Heart left ventricle (tissue), 16 donors: ENCODE measurements around the gene GALNT9. TPM values are rescaled to one million over a fixed set of nuclear protein-coding genes. Genes with fewer than 3 reads are reported as not detected.

Experiments used
- ATAC-seq, 4 donors: fragments of 200-7000 bp; cut with Tn5 transposase; one replicate each; pipeline ENCODE4 v1.9.1; 2020 to 2022; ENCODE audit warnings: moderate library complexity in 4 of 4, mild to moderate bottlenecking in 3 of 4, moderate number of reproducible peaks in 1 of 4
- DNase-seq, 5 donors: peaks; one replicate each; pipeline ENCODE4 v3.0.0-alpha.2; 2020
- H3K27ac ChIP-seq, 12 donors: fragments of 200-600 bp; sonication (generic) in 4 of 12; one replicate each; pipeline versions ENCODE4 v1.5.0 to v1.8.0; 2016 to 2022; ENCODE audit warnings: mild to moderate bottlenecking in 2 of 12
- H3K27me3 ChIP-seq, 9 donors: fragments of 200-600 bp; sonication (generic) in 2 of 9; one replicate each; pipeline versions ENCODE4 v1.5.1 to v1.8.0; 2016 to 2022; ENCODE audit warnings: mild to moderate bottlenecking in 3 of 9
- H3K36me3 ChIP-seq, 9 donors: fragments of 200-600 bp; sonication (generic) in 2 of 9; one replicate each; pipeline versions ENCODE4 v1.5.0 to v1.8.0; 2018 to 2022; ENCODE audit warnings: mild to moderate bottlenecking in 2 of 9
- H3K4me1 ChIP-seq, 12 donors: fragments of 200-600 bp; sonication (generic) in 4 of 12; one replicate each; pipeline versions ENCODE4 v1.5.0 to v1.8.0; 2016 to 2022; ENCODE audit warnings: mild to moderate bottlenecking in 3 of 12
- H3K4me3 ChIP-seq, 12 donors: fragments of 200-600 bp; sonication (generic) in 4 of 12; one replicate each; pipeline versions ENCODE4 v1.5.0 to v1.8.0; 2017 to 2022; ENCODE audit warnings: mild to moderate bottlenecking in 9 of 12, moderate library complexity in 4 of 12
- H3K9me3 ChIP-seq, 12 donors: fragments of 200-600 bp; sonication (generic) in 4 of 12; one replicate each; pipeline versions ENCODE4 v1.5.0 to v1.8.0; 2016 to 2022; ENCODE audit warnings: mild to moderate bottlenecking in 1 of 12
- POLR2A ChIP-seq, 2 donors: fragments of 450-650 bp; IDR thresholded peaks; one replicate each; pipeline ENCODE4 v1.6.1; 2017; ENCODE audit warnings: antibody characterized with exemption in 2 of 2, mild to moderate bottlenecking in 2 of 2, moderate library complexity in 2 of 2
- WGBS, 4 donors: extraction: QIAGEN DNeasy Blood & Tissue Kit in 2 of 4; methylation state at CpG; one replicate each; pipeline versions ENCODE4 v1.1.5 to v1.1.7; 2013 to 2018; 5-methylcytosine and 5-hydroxymethylcytosine counted together
- intact Hi-C, 10 donors: fragments of 100-400 bp; cut with DNase I; formaldehyde crosslinking; loops; one replicate each; pipeline versions ENCODE4 v1.11.1 to v1.14.2; 2022
- polyA plus RNA-seq, 2 donors: library from polyadenylated mRNA; stranded (reverse); fragments of 200-250 nt; gene quantifications; one replicate each; pipeline ENCODE4 v1.2.3, GENCODE V29; 2013
- total RNA-seq, 9 donors: library from RNA; depleted of rRNA in 2 of 9; stranded (reverse); fragments of >200 nt in 2 of 9; fragmentation: NEBNext Ultra II Directional in 3 of 9; extraction: Animal tissue kit (Norgen Biotek cat#: 25700) in 3 of 9; gene quantifications; one replicate each; pipeline versions ENCODE4 v1.1.0 to v1.2.4, GENCODE V29; 2016 to 2023
- TF ChIP-seq, protein P1 (sequence below), 12 donors: fragments of 200-600 bp; sonication (generic) in 4 of 12; IDR thresholded peaks; one replicate each; pipeline versions ENCODE4 v1.5.0 to v1.8.0; 2018 to 2022; ENCODE audit warnings: antibody characterized with exemption in 12 of 12, mild to moderate bottlenecking in 5 of 12
- donor health status: ischemic (EF 13 %, LVEDD 7.1; RV severe dilation, severe dysfunction).
- donor health status: healthy with polysubstance abuse.
- donor health status: DM: no; HTN: yes; CAD: no.
- donor health status: DM: no; HTN: no; CAD: no.
- donor health status: ischemic (EF 25% LVEDD 6.9; RV normal size, moderate dysfunction).
- donor health status: ischemic (EF 25% LVEDD 5.7; RV mildly dilated, moderate dysfunction).
- donor health status: healthy.
- donor health status: DM: yes; HTN: yes; CAD: no.
- donor health status: ischemic (EF 35%, LVEDD 5.7; RV mildly dilated, moderate dysfunction).
- donor health status: nonischemic (EF 11% LVEDD 7.7; RV severe dilation, severe dysfunction).
- donor health status: DM: yes; HTN: yes; CAD: no.
- donor health status: PGD.
- donor health status: ischemic (EF 29% LVEDD 5.4; RV normal size, mild dysfunction).
- donor health status: nonischemic (EF 23%, LVEDD 6.1; RV moderate dilation, normal function).

The GALNT9 gene
- total and polyA plus RNA-seq, 11 donors = 10.3 TPM; not detected in 10

DNA sequence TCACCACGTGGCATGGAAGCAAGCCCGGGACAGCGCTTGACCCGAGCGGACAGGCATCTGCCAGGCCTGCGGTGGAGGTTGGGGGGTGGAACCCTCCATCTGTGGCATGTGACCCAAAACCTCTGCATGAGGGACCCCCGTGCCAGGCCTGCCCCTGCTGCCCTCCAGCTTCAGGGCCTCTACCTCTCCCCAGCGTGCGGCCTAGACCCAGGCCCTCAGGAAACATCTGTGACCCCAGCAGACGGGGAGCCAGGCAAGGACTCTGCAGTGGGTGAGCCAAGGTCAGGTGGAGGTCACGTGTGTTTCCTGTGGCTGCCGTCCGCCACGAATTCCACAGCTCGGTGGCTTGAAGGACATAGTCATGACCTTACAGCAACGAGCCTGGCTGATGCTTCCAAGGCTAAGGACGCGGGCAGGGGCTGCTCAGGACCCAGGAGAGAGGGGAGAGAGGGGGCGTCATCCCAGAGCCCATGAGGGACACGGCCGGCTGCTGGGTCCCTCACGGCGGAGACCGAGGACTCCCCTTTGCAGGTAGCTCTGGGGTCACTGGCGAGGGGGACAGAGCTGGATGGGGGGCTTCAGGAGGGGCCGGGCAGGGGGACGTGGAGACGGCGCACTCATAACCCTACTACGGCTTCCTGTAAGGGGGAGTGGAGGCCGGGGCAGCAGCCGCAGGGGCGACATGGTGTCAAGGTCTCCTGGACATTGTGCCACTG, 91.5 kb downstream of the GALNT9 start:
- intact Hi-C loops = no loop called here
- TF ChIP-seq, protein P1, sequence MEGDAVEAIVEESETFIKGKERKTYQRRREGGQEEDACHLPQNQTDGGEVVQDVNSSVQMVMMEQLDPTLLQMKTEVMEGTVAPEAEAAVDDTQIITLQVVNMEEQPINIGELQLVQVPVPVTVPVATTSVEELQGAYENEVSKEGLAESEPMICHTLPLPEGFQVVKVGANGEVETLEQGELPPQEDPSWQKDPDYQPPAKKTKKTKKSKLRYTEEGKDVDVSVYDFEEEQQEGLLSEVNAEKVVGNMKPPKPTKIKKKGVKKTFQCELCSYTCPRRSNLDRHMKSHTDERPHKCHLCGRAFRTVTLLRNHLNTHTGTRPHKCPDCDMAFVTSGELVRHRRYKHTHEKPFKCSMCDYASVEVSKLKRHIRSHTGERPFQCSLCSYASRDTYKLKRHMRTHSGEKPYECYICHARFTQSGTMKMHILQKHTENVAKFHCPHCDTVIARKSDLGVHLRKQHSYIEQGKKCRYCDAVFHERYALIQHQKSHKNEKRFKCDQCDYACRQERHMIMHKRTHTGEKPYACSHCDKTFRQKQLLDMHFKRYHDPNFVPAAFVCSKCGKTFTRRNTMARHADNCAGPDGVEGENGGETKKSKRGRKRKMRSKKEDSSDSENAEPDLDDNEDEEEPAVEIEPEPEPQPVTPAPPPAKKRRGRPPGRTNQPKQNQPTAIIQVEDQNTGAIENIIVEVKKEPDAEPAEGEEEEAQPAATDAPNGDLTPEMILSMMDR (IDR thresholded peaks at IDR 0.05) = no peak
- no peak for TF ChIP-seq POLR2A (IDR thresholded peaks at IDR 0.05)
- Histone ChIP-seq H3K27ac (no peak overlapping the region), H3K27me3 (peaks cover 0 to 8% (median 0%) of the 10 kb centered on the region in 9 donors), H3K36me3 (no peaks in the 10 kb centered on the region), H3K4me3 (no peak overlapping the region), H3K4me1 (no peaks in the 10 kb centered on the region), H3K9me3 (no peaks in the 10 kb centered on the region)
- DNase-seq (peak in 2 of 5 donors; percentile 15 to 55), ATAC-seq (peak in 1 of 4 donors; percentile 22)
- 72 to 91% (median 80%) methylated on average over 15 to 33 of the region's 33 CpGs for WGBS, 4 donors

DNA sequence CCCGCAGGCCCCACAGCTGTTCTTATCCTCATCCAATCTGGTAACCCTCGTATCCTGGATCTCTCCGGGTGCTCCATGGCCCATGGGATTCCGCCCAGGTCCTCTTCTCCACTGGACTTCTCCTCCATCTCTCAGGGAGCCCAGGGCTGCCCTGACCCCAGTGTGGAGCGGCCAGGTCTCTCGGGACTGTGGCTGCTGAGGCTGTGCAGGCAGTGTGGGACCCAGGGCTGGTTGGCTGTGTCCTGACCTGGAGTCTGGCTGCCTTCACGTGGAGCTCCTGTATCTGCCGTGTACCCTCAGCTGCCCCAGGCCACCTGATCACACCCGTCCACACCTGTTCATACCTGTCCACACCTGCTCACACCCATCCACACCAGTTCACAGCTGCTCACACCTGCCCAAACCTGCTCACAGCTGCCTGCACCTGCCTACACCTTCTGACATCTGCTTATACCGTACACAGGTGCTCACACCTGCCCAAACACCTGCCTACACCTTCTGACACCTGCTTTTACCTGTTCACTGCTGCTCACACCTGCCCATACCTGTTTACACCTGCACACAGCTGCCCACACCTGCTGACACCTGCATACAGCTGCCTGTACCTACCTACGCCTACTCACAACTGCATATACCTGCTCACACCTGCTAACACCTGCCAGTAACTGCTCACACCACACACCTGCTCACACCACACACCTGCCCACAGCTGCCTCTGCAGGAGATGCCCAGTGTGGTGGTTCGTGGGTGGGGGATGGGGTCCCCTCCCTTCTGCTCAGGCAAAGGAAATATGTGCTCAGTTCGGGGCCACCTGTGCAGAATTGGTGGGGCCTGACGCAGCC, 92.2 kb downstream of the GALNT9 start:
- Histone ChIP-seq H3K27ac (no peak overlapping the region), H3K9me3 (no peaks in the 10 kb centered on the region), H3K4me3 (no peak overlapping the region), H3K27me3 (peaks cover 0 to 8% (median 0%) of the 10 kb centered on the region in 9 donors), H3K4me1 (no peaks in the 10 kb centered on the region), H3K36me3 (no peaks in the 10 kb centered on the region)
- DNase-seq = peak in 2 of 5 donors; percentile 15 to 55
- intact Hi-C loops = no loop called here
- ATAC-seq = peak in 1 of 4 donors; percentile 38
- WGBS, 4 donors = 80 to 87% (median 84%) methylated on average over 13 to 14 of the region's 14 CpGs
- TF ChIP-seq, protein P1 (IDR thresholded peaks at IDR 0.05) = no peak
- TF ChIP-seq POLR2A (IDR thresholded peaks at IDR 0.05) = no peak

DNA sequence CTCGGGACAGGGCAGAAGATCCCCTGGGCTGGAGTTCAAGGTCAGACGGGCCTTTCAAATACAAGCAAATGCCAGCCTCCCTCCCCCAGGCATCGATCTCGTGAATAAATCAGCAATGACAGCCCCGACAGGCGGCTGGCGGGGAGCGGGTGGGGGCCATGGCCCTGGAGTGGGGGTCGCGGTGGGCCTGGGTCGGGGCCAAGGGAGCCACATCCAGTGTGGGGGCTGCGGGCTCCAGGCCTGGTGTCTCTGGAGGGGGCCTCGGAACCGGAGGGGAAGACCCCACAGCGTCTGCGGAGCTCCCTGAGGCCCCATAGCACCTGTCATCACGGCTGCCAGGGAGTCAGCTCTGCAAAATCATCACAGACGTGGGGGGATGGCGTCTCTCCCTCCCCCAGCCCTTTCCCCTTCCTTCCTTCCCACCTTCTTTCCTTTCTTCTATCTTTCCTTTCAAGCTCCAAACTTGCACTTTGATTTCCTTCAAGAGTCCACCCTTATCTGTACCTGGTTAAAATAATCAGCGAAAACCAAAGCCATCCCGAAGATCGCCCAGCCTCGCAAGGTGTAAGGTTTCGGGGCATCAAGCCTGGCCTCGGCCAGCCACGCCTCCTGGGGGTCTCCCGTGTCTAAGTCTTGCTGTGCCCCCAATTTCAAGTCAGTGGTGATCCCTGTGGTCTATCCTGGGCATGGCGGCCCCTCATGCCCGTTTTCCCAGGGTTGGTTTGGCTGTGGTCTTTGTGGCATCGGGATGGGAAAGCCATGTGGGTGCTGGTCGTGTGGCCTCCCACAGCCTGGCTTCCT, 93.1 kb downstream of the GALNT9 start:
- H3K4me3 ChIP-seq = no peak overlapping the region
- no peaks in the 10 kb centered on the region for H3K36me3 ChIP-seq
- WGBS, 4 donors = 69 to 79% (median 76%) methylated on average over 29 to 31 of the region's 31 CpGs
- no peaks in the 10 kb centered on the region for H3K9me3 ChIP-seq
- no peaks in the 10 kb centered on the region for H3K4me1 ChIP-seq
- no peak for TF ChIP-seq POLR2A (IDR thresholded peaks at IDR 0.05)
- TF ChIP-seq, protein P1 (IDR thresholded peaks at IDR 0.05) = no peak
- ATAC-seq (peak in 1 of 4 donors; percentile 11), DNase-seq (peak in 2 of 5 donors; percentile 10 to 53)
- H3K27me3 ChIP-seq = peaks cover 0 to 8% (median 0%) of the 10 kb centered on the region in 9 donors
- intact Hi-C loops = no loop called here
- H3K27ac ChIP-seq = no peak overlapping the region
